Suprapubic skin (tissue), 4 donors: ENCODE data around the gene LCE2D. TPM values are rescaled to one million over a fixed set of nuclear protein-coding genes. Genes with fewer than 3 reads are reported as not detected.
A peak's percentile ranks its signal among the peaks of the same experiment; 100 is the strongest.
"Not testable (repeated sequence)": the region's sequence is repeated elsewhere in the genome, so short reads cannot be mapped to it uniquely, and the experiment has no call there.

ENCODE experiments used
- DNase-seq, 2 donors: peaks; one replicate each; pipeline ENCODE4 v3.0.0-alpha.2; 2019; ENCODE audit warnings: low spot score in 2 of 2
- H3K27ac ChIP-seq: fragments of 200-600 bp; sonication (generic); one replicate; pipeline ENCODE4 v1.5.1; 2019
- H3K27me3 ChIP-seq: fragments of 200-600 bp; sonication (generic); one replicate; pipeline ENCODE4 v1.5.1; 2019
- H3K36me3 ChIP-seq: fragments of 200-600 bp; sonication (generic); one replicate; pipeline ENCODE4 v1.5.1; 2019
- H3K4me1 ChIP-seq: fragments of 200-600 bp; sonication (generic); one replicate; pipeline ENCODE4 v1.5.1; 2019
- H3K4me3 ChIP-seq: fragments of 200-600 bp; sonication (generic); one replicate; pipeline ENCODE4 v1.5.1; 2019; ENCODE audit warnings: mild to moderate bottlenecking
- H3K9me3 ChIP-seq: fragments of 200-600 bp; sonication (generic); one replicate; pipeline ENCODE4 v1.5.1; 2019
- EP300 ChIP-seq: sonication (generic); formaldehyde crosslinking; IDR thresholded peaks from one replicate; pipeline ENCODE4 v1.6.1; 2017; ENCODE audit warnings: antibody characterized with exemption
- POLR2A ChIP-seq, 2 donors: fragments of 450-650 bp; IDR thresholded peaks; one replicate each; pipeline ENCODE4 v1.6.1; 2017; ENCODE audit warnings: antibody characterized with exemption in 2 of 2, mild to moderate bottlenecking in 2 of 2, moderate library complexity in 2 of 2
- POLR2AphosphoS5 ChIP-seq, 3 donors: sonication (generic); formaldehyde crosslinking; IDR thresholded peaks; one replicate each; pipeline ENCODE4 v1.6.1; 2017; ENCODE audit warnings: antibody characterized with exemption in 3 of 3
- WGBS: methylation state at CpG from one replicate; pipeline ENCODE4 v1.1.5; 2018; 5-methylcytosine and 5-hydroxymethylcytosine counted together
- total RNA-seq, 4 donors: library from RNA; depleted of rRNA; stranded (reverse); fragments of >200 nt; gene quantifications; one replicate each; pipeline ENCODE4 v1.1.0, GENCODE V29; 2016
- TF ChIP-seq, protein P1 (sequence below), 2 donors: fragments of 200-600 bp in 1 of 2; fragments of 450-650 bp in 1 of 2; sonication (generic) in 1 of 2; IDR thresholded peaks; one replicate each; pipeline ENCODE4 v1.5.1; 2016 to 2019; ENCODE audit warnings: antibody characterized with exemption in 2 of 2, mild to moderate bottlenecking in 1 of 2, moderate library complexity in 1 of 2

LCE2D gene
- total RNA-seq, 4 donors from 2014 or later, result 11.8 to 304 (median 222) TPM

DNA sequence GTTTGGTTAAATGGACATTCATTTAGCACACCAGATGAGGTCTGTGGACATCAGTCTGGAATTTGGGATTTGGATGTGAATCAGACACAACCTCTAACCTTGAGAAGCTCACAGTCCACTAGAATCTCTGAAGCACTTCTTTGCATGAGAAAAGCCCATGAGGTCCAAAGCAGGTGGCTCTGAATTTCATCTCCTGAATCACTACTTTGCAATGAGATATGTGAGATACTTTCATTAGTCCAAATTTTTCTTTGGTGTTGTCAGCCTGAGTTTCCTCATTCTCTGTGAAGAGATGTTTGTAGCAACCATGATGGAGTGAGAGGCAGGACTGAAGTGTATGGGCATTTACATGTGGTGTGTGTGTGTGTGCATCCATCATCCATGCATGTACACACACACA is 16.5 kb upstream of the LCE2D start:
- peaks cover 4% of the 10 kb centered on the region for H3K27me3 ChIP-seq
- TF ChIP-seq POLR2AphosphoS5 (IDR thresholded peaks at IDR 0.05), result no peak
- no peak for TF ChIP-seq POLR2A (IDR thresholded peaks at IDR 0.05)
- TF ChIP-seq, protein P1, sequence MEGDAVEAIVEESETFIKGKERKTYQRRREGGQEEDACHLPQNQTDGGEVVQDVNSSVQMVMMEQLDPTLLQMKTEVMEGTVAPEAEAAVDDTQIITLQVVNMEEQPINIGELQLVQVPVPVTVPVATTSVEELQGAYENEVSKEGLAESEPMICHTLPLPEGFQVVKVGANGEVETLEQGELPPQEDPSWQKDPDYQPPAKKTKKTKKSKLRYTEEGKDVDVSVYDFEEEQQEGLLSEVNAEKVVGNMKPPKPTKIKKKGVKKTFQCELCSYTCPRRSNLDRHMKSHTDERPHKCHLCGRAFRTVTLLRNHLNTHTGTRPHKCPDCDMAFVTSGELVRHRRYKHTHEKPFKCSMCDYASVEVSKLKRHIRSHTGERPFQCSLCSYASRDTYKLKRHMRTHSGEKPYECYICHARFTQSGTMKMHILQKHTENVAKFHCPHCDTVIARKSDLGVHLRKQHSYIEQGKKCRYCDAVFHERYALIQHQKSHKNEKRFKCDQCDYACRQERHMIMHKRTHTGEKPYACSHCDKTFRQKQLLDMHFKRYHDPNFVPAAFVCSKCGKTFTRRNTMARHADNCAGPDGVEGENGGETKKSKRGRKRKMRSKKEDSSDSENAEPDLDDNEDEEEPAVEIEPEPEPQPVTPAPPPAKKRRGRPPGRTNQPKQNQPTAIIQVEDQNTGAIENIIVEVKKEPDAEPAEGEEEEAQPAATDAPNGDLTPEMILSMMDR (IDR thresholded peaks at IDR 0.05), result no peak
- TF ChIP-seq EP300, result no peak

DNA sequence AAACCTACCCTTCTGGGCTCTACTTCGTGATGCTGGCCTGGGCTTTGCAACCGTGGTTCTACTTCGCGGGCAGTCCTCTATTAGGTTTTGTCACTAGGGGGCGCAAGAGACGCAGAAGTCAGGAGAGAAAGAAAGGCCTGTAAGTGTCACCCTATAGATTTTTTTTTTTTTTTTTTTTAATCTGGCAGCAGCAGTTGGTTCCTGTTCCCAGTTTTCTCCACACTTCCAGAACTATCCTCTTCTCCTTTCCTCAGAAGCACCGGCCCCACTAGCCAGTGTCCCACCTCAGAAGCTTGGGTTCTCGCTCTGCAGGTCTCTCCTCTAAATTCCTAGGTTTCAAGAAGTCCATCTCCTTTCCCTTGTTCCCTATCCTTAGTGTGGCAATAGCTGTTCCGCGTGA is 9.1 kb upstream of the LCE2D start:
- 29% methylated on average over 10 of the region's 10 CpGs for WGBS
- peak in 1 of 2 donors; percentile 61 for DNase-seq
- TF ChIP-seq, protein P1 (IDR thresholded peaks at IDR 0.05), result peak in 1 of 2 donors; percentile 56
- no peak for TF ChIP-seq EP300

More for the DNA sequence above, 16.5 kb upstream of the LCE2D start:
- no peak overlapping the region for H3K4me3 ChIP-seq
- DNase-seq, result no peak
- no peaks in the 10 kb centered on the region for H3K4me1 ChIP-seq
- no peaks in the 10 kb centered on the region for H3K36me3 ChIP-seq
- H3K27ac ChIP-seq, result no peak overlapping the region
- H3K9me3 ChIP-seq, result no peaks in the 10 kb centered on the region

DNA sequence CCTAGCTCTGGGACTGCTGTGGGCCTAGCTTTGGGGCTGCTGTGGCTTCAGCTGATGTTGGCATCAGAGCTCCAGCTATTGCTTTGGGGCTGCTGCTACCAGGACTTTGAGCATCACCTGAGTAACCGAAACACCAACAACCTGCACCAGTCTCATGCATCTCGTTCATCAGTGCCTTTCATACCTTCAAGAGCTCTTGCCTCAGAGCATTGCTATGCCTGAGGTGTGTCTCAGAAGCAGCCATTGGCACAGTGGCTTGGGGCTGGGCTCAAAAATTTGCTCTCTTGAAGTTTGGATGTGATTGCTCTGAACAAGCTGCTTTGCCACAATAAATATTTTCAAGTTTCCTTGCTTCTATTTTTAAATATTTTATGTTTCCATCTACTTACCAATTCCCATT is 6.7 kb upstream of the LCE2D start:
- no peak overlapping the region for H3K27ac ChIP-seq
- no peak overlapping the region for H3K4me3 ChIP-seq
- no peak for TF ChIP-seq POLR2AphosphoS5 (IDR thresholded peaks at IDR 0.05)
- TF ChIP-seq, protein P1 (IDR thresholded peaks at IDR 0.05), result no peak
- TF ChIP-seq EP300, result no peak
- no peak for TF ChIP-seq POLR2A (IDR thresholded peaks at IDR 0.05)
- H3K9me3 ChIP-seq, result no peaks in the 10 kb centered on the region
- no peaks in the 10 kb centered on the region for H3K4me1 ChIP-seq
- no peaks in the 10 kb centered on the region for H3K36me3 ChIP-seq
- H3K27me3 ChIP-seq, result no peaks in the 10 kb centered on the region
- WGBS, result 55% methylated on average over 2 of the region's 2 CpGs
- DNase-seq, result no peak

More for the DNA sequence above, 9.1 kb upstream of the LCE2D start:
- Histone ChIP-seq H3K4me3 (no peak overlapping the region), H3K4me1 (no peaks in the 10 kb centered on the region), H3K27ac (no peak overlapping the region), H3K9me3 (no peaks in the 10 kb centered on the region), H3K36me3 (no peaks in the 10 kb centered on the region), H3K27me3 (no peaks in the 10 kb centered on the region)

DNA sequence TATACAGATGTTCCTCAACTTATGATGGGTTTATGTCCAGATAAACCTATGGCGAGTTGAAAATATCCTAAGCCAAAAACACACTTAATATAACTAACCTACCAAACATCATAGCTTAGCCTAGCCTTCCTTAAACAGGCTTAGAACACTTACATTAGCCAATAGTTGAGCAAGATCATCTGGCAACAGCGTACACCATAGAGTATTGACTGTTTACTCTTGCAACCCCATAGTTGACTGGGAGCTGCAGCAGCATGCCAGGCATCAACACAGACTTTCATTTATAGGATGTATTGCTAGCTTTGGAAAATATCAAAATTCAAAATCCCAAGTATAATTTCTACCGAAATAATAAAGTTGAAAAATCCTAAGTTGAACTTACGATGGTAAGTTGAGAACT is 5.5 kb upstream of the LCE2D start:
- WGBS, result 86% methylated on average over 4 of the region's 4 CpGs
- DNase-seq, result no peak
- H3K36me3 ChIP-seq, result no peaks in the 10 kb centered on the region
- H3K4me3 ChIP-seq, result no peak overlapping the region
- H3K4me1 ChIP-seq, result no peaks in the 10 kb centered on the region
- H3K27ac ChIP-seq, result no peak overlapping the region
- H3K9me3 ChIP-seq, result no peaks in the 10 kb centered on the region
- H3K27me3 ChIP-seq, result no peaks in the 10 kb centered on the region
- TF ChIP-seq POLR2A (IDR thresholded peaks at IDR 0.05), result no peak
- no peak for TF ChIP-seq EP300
- TF ChIP-seq POLR2AphosphoS5 (IDR thresholded peaks at IDR 0.05), result no peak
- TF ChIP-seq, protein P1 (IDR thresholded peaks at IDR 0.05), result no peak

DNA sequence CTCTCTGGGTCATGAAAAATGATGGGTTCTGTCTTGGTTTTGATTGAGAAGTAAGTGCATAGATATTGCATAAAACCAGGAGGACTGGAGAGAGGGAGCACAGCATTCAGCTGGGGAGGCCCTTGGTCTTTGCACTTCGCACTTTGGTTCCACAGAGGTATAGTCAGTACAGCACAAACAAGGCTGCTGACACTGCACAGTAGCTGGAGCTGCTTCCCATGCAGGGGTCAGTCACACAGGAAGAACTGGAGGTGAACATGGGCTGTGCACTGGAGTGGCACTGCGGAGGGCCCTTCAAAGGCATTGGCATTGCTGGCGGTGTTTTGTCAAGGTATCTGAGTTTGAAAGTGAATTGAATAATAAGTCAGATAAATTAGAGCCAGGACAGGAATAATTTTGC is 4.5 kb upstream of the LCE2D start:
- Histone ChIP-seq H3K27me3 (no peaks in the 10 kb centered on the region), H3K9me3 (no peaks in the 10 kb centered on the region), H3K27ac (no peak overlapping the region), H3K4me1 (no peaks in the 10 kb centered on the region), H3K4me3 (no peak overlapping the region), H3K36me3 (no peaks in the 10 kb centered on the region)
- no peak for DNase-seq
- TF ChIP-seq, protein P1 (IDR thresholded peaks at IDR 0.05), result no peak
- no peak for TF ChIP-seq EP300
- WGBS, result 98% methylated on average over 3 of the region's 3 CpGs

DNA sequence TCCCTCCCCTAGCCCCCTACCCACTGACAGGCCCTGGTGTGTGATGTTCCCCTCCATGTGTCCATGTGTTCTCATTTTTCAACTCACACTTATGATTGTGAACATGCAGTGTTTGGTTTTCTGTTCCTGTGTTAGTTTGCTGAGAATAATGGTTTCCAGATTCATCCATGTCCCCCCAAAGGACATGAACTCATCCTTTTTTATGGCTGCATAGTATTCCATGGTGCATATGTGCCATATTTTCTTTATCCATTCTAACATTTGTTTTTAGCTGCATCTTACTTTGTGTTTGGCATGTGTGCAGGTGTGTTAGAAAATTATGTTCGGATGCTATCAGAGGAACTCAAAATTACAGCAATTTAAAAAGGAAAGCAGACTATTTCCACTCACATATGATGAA is 3.0 kb downstream of the LCE2D start:
- not testable (repeated sequence) for H3K4me3 ChIP-seq, H3K36me3 ChIP-seq, H3K27ac ChIP-seq, H3K4me1 ChIP-seq, H3K27me3 ChIP-seq, DNase-seq, H3K9me3 ChIP-seq
- 97% methylated on average over 1 of the region's 1 CpG for WGBS
